ENCODE measurements around the gene MYO3B. TPM values are rescaled to one million over a fixed set of nuclear protein-coding genes. Genes with fewer than 3 reads are reported as not detected.
"Not testable (repeated sequence)": the region's sequence is repeated elsewhere in the genome, so short reads cannot be mapped to it uniquely, and the experiment has no call there.

MYO3B gene
- polyA plus RNA-seq, 1 of the 3 experiments (the other 2 are of a cell fraction): not detected

DNA sequence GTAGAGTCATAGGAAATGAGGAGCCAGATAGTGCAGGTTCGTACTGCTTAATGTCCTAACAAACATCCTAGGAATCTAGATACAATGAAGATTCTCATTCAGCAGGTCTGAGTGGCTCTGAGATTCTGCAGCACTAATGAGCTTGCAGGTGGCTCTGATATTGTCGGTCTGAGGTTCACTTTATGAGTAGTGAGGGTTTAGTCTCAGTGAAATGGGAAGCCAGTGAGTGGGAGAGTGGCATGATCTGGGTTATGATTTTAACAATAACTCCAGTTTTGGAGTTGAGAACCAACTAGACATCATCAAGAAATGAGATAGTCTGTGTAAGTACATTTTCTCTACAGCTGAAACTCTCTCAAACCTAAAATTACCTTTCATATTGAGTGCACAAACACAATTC, 370.4 kb downstream of the MYO3B start (continued):
- no peak for TF ChIP-seq RFX5 (IDR thresholded peaks at IDR 0.05; ENCODE audit: low read length)
- TF ChIP-seq NRF1 (IDR thresholded peaks at IDR 0.05; ENCODE audit: low read depth, low read length): no peak
- TF ChIP-seq TEAD4 (IDR thresholded peaks at IDR 0.05; ENCODE audit: borderline replicate concordance, insufficient read depth): no peak
- no peak for TF ChIP-seq EP300 (IDR thresholded peaks at IDR 0.05; ENCODE audit: borderline replicate concordance in 1 of 2, low read depth in 1 of 2, low read length in 1 of 2)
- no peak for TF ChIP-seq MXI1 (IDR thresholded peaks at IDR 0.05; ENCODE audit: low read depth, low read length)
- TF ChIP-seq EZH2phosphoT487 (IDR thresholded peaks at IDR 0.05; ENCODE audit: borderline replicate concordance, low read depth): no peak
- TF ChIP-seq RAD21 (IDR thresholded peaks at IDR 0.05; ENCODE audit: low read length): no peak

DNA sequence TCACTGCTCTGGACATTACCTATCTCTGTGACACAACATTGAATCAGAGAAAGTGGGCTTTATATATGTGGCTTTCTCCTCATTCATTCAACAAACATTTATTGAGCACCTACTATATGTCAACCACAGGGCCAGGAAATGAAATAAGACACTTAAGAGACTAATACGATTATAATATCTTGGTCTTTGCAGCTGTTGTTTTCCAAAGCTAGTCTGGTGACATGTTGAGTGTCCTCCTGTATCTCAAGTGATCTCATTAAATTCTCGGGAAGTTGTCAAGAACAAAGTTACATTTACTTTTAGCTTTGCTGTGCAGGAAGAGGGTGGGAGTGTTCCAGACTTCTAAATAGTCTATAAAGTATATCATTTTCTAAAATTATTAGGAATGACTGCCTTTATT, 372.6 kb downstream of the MYO3B start:
- Histone ChIP-seq H3K36me3 (replicated peaks in 1 of 2; ENCODE audit: control insufficient read depth in 1 of 2, insufficient read depth in 2 of 2, low read length in 1 of 2) (no peaks in the 10 kb centered on the region), H3K9me2 (no peaks in the 10 kb centered on the region), H3K27me3 (ENCODE audit: insufficient read depth) (no peaks in the 10 kb centered on the region), H2AFZ (ENCODE audit: low read depth) (no peak overlapping the region), H3K4me1 (ENCODE audit: control insufficient read depth in 1 of 2, insufficient read depth in 2 of 2, low read depth in 1 of 2, low read length in 1 of 2) (no peaks in the 10 kb centered on the region), H4K20me1 (ENCODE audit: insufficient read depth) (no peaks in the 10 kb centered on the region), H3K9ac (no peak overlapping the region), H3F3A (replicated peaks; ENCODE audit: insufficient read depth) (peaks cover 4% of the 10 kb centered on the region), H3K27ac (ENCODE audit: low read depth in 2 of 2, low read length in 1 of 2) (no peak overlapping the region), H3K9me3 (no peaks in the 10 kb centered on the region), H3K4me3 (ENCODE audit: low read depth in 2 of 2, low read length in 1 of 2) (no peak overlapping the region), H3K79me2 (ENCODE audit: insufficient read depth) (no peaks in the 10 kb centered on the region), H3K4me2 (no peak overlapping the region)
- 19% methylated on average over 2 of the region's 2 CpGs for WGBS (ENCODE audit: low lambda C conversion rate)
- CTCF ChIA-PET: no interaction called here
- DNase-seq: no peak
- POLR2A ChIA-PET: no interaction called here
- TF ChIP-seq EZH2phosphoT487 (IDR thresholded peaks at IDR 0.05; ENCODE audit: borderline replicate concordance, low read depth) (no peak), FOXJ3 (CRISPR knock-in tag; IDR thresholded peaks at IDR 0.05) (no peak), SIN3A (IDR thresholded peaks at IDR 0.05; ENCODE audit: borderline replicate concordance, low read depth, low read length) (no peak), MXI1 (IDR thresholded peaks at IDR 0.05; ENCODE audit: low read depth, low read length) (no peak), TAF1 (IDR thresholded peaks at IDR 0.05; ENCODE audit: borderline replicate concordance, low read depth, low read length) (no peak), MEF2A (IDR thresholded peaks at IDR 0.05; ENCODE audit: borderline replicate concordance, low read depth) (no peak), TCF12 (IDR thresholded peaks at IDR 0.05) (no peak), FOSL2 (IDR thresholded peaks at IDR 0.05; ENCODE audit: borderline replicate concordance, low read depth) (no peak), FOXM1 (IDR thresholded peaks at IDR 0.05; ENCODE audit: low read depth) (no peak)
- TF ChIP-seq, protein P1, sequence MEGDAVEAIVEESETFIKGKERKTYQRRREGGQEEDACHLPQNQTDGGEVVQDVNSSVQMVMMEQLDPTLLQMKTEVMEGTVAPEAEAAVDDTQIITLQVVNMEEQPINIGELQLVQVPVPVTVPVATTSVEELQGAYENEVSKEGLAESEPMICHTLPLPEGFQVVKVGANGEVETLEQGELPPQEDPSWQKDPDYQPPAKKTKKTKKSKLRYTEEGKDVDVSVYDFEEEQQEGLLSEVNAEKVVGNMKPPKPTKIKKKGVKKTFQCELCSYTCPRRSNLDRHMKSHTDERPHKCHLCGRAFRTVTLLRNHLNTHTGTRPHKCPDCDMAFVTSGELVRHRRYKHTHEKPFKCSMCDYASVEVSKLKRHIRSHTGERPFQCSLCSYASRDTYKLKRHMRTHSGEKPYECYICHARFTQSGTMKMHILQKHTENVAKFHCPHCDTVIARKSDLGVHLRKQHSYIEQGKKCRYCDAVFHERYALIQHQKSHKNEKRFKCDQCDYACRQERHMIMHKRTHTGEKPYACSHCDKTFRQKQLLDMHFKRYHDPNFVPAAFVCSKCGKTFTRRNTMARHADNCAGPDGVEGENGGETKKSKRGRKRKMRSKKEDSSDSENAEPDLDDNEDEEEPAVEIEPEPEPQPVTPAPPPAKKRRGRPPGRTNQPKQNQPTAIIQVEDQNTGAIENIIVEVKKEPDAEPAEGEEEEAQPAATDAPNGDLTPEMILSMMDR (IDR thresholded peaks at IDR 0.05): no peak
- TF ChIP-seq, protein P2, sequence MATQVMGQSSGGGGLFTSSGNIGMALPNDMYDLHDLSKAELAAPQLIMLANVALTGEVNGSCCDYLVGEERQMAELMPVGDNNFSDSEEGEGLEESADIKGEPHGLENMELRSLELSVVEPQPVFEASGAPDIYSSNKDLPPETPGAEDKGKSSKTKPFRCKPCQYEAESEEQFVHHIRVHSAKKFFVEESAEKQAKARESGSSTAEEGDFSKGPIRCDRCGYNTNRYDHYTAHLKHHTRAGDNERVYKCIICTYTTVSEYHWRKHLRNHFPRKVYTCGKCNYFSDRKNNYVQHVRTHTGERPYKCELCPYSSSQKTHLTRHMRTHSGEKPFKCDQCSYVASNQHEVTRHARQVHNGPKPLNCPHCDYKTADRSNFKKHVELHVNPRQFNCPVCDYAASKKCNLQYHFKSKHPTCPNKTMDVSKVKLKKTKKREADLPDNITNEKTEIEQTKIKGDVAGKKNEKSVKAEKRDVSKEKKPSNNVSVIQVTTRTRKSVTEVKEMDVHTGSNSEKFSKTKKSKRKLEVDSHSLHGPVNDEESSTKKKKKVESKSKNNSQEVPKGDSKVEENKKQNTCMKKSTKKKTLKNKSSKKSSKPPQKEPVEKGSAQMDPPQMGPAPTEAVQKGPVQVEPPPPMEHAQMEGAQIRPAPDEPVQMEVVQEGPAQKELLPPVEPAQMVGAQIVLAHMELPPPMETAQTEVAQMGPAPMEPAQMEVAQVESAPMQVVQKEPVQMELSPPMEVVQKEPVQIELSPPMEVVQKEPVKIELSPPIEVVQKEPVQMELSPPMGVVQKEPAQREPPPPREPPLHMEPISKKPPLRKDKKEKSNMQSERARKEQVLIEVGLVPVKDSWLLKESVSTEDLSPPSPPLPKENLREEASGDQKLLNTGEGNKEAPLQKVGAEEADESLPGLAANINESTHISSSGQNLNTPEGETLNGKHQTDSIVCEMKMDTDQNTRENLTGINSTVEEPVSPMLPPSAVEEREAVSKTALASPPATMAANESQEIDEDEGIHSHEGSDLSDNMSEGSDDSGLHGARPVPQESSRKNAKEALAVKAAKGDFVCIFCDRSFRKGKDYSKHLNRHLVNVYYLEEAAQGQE (IDR thresholded peaks at IDR 0.05; ENCODE audit: low read depth, low read length): no peak
- TF ChIP-seq, protein P3, sequence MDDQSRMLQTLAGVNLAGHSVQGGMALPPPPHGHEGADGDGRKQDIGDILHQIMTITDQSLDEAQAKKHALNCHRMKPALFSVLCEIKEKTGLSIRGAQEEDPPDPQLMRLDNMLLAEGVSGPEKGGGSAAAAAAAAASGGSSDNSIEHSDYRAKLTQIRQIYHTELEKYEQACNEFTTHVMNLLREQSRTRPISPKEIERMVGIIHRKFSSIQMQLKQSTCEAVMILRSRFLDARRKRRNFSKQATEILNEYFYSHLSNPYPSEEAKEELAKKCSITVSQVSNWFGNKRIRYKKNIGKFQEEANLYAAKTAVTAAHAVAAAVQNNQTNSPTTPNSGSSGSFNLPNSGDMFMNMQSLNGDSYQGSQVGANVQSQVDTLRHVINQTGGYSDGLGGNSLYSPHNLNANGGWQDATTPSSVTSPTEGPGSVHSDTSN (IDR thresholded peaks at IDR 0.05): no peak

DNA sequence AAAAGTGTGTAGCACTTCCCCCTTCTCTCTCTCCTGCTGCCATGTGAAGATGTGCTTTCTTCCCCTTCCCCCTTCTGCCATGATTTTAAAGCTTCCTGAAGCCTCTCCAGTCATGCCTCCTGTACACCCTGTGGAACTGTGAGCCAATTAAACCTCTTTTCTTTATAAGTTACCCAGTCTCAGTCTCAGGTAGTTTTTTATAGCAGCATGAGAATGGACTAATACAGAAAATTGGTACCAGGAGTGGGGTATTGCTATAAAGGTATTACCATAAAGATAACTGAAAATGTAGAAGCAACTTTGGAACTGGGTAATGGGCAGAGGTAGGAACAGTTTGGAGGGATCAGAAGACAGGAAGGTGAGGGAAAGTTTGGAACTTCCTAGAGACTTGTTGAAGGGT, 374.0 kb downstream of the MYO3B start:
- H3K9ac ChIP-seq; H4K20me1 ChIP-seq (ENCODE audit: insufficient read depth); H3K27me3 ChIP-seq (ENCODE audit: insufficient read depth); H3K4me1 ChIP-seq (ENCODE audit: control insufficient read depth in 1 of 2, insufficient read depth in 2 of 2, low read depth in 1 of 2, low read length in 1 of 2); DNase-seq; H3K9me3 ChIP-seq; H3F3A ChIP-seq (replicated peaks; ENCODE audit: insufficient read depth); H3K27ac ChIP-seq (ENCODE audit: low read depth in 2 of 2, low read length in 1 of 2); POLR2A ChIA-PET; H3K4me2 ChIP-seq; H3K9me2 ChIP-seq; H3K79me2 ChIP-seq (ENCODE audit: insufficient read depth); H3K36me3 ChIP-seq (replicated peaks in 1 of 2; ENCODE audit: control insufficient read depth in 1 of 2, insufficient read depth in 2 of 2, low read length in 1 of 2); H3K4me3 ChIP-seq (ENCODE audit: low read depth in 2 of 2, low read length in 1 of 2); CTCF ChIA-PET; H2AFZ ChIP-seq (ENCODE audit: low read depth): not testable (repeated sequence)

All from SK-N-SH (cell line).